ENCODE measurements around the gene TXNDC2. TPM values are rescaled to one million over a fixed set of nuclear protein-coding genes. Genes with fewer than 3 reads are reported as not detected.

Gene TXNDC2
- polyA plus RNA-seq, 1 experiment, result 0.06 TPM

GRCh38 chr18:9914584-9915290 lies 29.0 kb downstream of the TXNDC2 start:
- peak; percentile 45 for DNase-seq (ENCODE audit: low read depth, low spot score)
- no peak for TF ChIP-seq CTCF (IDR thresholded peaks at IDR 0.05; ENCODE audit: low read depth, low read length)
- CTCF ChIA-PET, result interaction anchor here (0.9 kb wide), 1 partner anchor 13 kb away, joined by 3 read pairs; no protein-coding TSS in a partner anchor
- H3K4me3 ChIP-seq (ENCODE audit: low read depth, low read length), result peak overlapping the region; percentile 94
- H3K9me3 ChIP-seq (ENCODE audit: control insufficient read depth, insufficient read depth, low read length), result no peaks in the 10 kb centered on the region
- peak overlapping the region; percentile 84 for H3K27ac ChIP-seq (ENCODE audit: low read depth, low read length)
- H3K27me3 ChIP-seq (ENCODE audit: control insufficient read depth, insufficient read depth, low read length), result peaks cover 1% of the 10 kb centered on the region
- POLR2A ChIA-PET, result interaction anchor here (1.0 to 1.2 kb wide), 2 partner anchors 38 to 45 kb away, joined by 3 to 7 read pairs; no protein-coding TSS in a partner anchor

GRCh38 chr18:9915291-9916076 lies 29.7 kb downstream of the TXNDC2 start:
- CTCF ChIA-PET, result interaction anchor here (0.6 to 0.9 kb wide), 2 partner anchors 12 to 340 kb away, joined by 3 read pairs; no protein-coding TSS in a partner anchor

GRCh38 chr18:9916077-9916639 lies 30.4 kb downstream of the TXNDC2 start:
- ChIA-PET CTCF (interaction anchor here (0.6 kb wide), 1 partner anchor 341 kb away, joined by 3 read pairs; no protein-coding TSS in a partner anchor), POLR2A (no interaction called here)
- Histone ChIP-seq H3K27me3 (ENCODE audit: control insufficient read depth, insufficient read depth, low read length) (no peaks in the 10 kb centered on the region), H3K9me3 (ENCODE audit: control insufficient read depth, insufficient read depth, low read length) (no peaks in the 10 kb centered on the region), H3K27ac (ENCODE audit: low read depth, low read length) (no peak overlapping the region), H3K4me3 (ENCODE audit: low read depth, low read length) (peak overlapping the region; percentile 94)
- TF ChIP-seq CTCF (IDR thresholded peaks at IDR 0.05; ENCODE audit: low read depth, low read length), result no peak
- no peak for DNase-seq (ENCODE audit: low read depth, low spot score)

More at GRCh38 chr18:9915291-9916076, 29.7 kb downstream of the TXNDC2 start:
- DNase-seq (ENCODE audit: low read depth, low spot score), result no peak
- peak overlapping the region; percentile 94 for H3K4me3 ChIP-seq (ENCODE audit: low read depth, low read length)
- no peaks in the 10 kb centered on the region for H3K27me3 ChIP-seq (ENCODE audit: control insufficient read depth, insufficient read depth, low read length)
- peak overlapping the region; percentile 84 for H3K27ac ChIP-seq (ENCODE audit: low read depth, low read length)
- no peak for TF ChIP-seq CTCF (IDR thresholded peaks at IDR 0.05; ENCODE audit: low read depth, low read length)
- no peaks in the 10 kb centered on the region for H3K9me3 ChIP-seq (ENCODE audit: control insufficient read depth, insufficient read depth, low read length)
- POLR2A ChIA-PET, result interaction anchor here (1.0 kb wide), 1 partner anchor 38 kb away, joined by 3 read pairs; no protein-coding TSS in a partner anchor

DNA sequence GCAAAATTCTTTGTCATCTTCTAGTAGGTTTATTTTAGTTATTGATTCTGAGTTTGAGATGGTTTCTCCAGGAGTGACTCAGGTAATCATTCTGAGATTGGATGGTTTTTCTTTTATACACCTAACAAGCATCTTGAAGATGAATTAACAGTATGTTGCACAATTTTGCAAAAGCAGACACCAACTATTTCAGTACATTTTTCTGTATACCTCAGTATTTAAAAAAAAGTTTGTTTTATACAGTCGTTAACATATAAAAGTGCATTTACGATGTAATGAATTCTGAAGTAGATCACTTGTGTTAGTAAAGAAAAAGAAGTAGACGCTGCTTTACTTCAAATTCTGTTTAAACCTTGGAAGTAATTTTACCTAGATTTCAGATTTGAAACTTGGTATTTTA lies 31.0 kb downstream of the TXNDC2 start:
- CTCF ChIA-PET, result no interaction called here
- Histone ChIP-seq H3K4me3 (ENCODE audit: low read depth, low read length) (no peak overlapping the region), H3K27ac (ENCODE audit: low read depth, low read length) (no peak overlapping the region), H3K9me3 (ENCODE audit: control insufficient read depth, insufficient read depth, low read length) (no peaks in the 10 kb centered on the region), H3K27me3 (ENCODE audit: control insufficient read depth, insufficient read depth, low read length) (no peaks in the 10 kb centered on the region)
- POLR2A ChIA-PET, result no interaction called here
- no peak for TF ChIP-seq CTCF (IDR thresholded peaks at IDR 0.05; ENCODE audit: low read depth, low read length)
- DNase-seq (ENCODE audit: low read depth, low spot score), result no peak

Measured in AG04450 (cell line).